ENCODE data around the gene FGF12. TPM values are rescaled to one million over a fixed set of nuclear protein-coding genes. Genes with fewer than 3 reads are reported as not detected.

FGF12 gene
- total and polyA plus RNA-seq, 2 experiments from 2014 or later = 6.0 to 14.3 TPM

DNA sequence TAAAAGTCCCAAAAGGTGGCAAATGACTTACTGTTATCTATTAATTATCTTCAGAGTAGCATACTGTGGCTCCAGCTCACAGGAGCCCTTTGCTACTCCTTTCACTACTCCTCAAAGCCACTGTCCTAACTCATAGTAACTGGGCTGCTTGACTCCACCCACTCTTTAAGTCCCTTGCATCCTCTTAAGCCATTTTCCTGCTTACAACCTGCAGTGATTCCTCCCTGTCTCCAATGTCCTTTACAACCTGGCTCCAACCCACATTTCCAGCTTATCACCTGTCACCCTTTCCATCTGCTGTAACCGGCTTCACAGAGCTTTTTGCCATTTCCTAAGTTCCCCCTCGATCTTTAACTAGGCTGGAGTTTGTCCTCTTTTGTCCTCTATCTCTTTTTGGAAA, 388.1 kb downstream of the FGF12 start:
- no peak overlapping the region for H2AFZ ChIP-seq
- no peak overlapping the region for H3K4me2 ChIP-seq
- Mint-ChIP-seq H3K4me1 (peaks cover 14% of the 10 kb centered on the region), H3K27ac (no peak overlapping the region), H3K9me3 (no peaks in the 10 kb centered on the region), H3K27me3 (ENCODE audit: insufficient read depth, low read depth, poor library complexity) (no peaks in the 10 kb centered on the region), H3K4me3 (no peak overlapping the region), H3K36me3 (ENCODE audit: low read depth) (no peaks in the 10 kb centered on the region)
- no peaks in the 10 kb centered on the region for H4K20me1 ChIP-seq (replicated peaks; ENCODE audit: insufficient read depth)
- no peaks in the 10 kb centered on the region for H3K36me3 ChIP-seq (ENCODE audit: insufficient read depth)
- ATAC-seq (peak; percentile 94), DNase-seq (ENCODE audit: low spot score) (peak; percentile 63)
- H3F3A ChIP-seq (replicated peaks; ENCODE audit: low read depth) = no peaks in the 10 kb centered on the region
- TF ChIP-seq EZH2phosphoT487 (IDR thresholded peaks at IDR 0.05; ENCODE audit: unreplicated experiment) (no peak), STAT1 (IDR thresholded peaks at IDR 0.05; ENCODE audit: unreplicated experiment) (no peak), CREB1 (CRISPR knock-in tag; IDR thresholded peaks at IDR 0.05; ENCODE audit: low read depth) (no peak), NANOG (IDR thresholded peaks at IDR 0.05; ENCODE audit: borderline replicate concordance) (no peak)
- TF ChIP-seq, protein P1, sequence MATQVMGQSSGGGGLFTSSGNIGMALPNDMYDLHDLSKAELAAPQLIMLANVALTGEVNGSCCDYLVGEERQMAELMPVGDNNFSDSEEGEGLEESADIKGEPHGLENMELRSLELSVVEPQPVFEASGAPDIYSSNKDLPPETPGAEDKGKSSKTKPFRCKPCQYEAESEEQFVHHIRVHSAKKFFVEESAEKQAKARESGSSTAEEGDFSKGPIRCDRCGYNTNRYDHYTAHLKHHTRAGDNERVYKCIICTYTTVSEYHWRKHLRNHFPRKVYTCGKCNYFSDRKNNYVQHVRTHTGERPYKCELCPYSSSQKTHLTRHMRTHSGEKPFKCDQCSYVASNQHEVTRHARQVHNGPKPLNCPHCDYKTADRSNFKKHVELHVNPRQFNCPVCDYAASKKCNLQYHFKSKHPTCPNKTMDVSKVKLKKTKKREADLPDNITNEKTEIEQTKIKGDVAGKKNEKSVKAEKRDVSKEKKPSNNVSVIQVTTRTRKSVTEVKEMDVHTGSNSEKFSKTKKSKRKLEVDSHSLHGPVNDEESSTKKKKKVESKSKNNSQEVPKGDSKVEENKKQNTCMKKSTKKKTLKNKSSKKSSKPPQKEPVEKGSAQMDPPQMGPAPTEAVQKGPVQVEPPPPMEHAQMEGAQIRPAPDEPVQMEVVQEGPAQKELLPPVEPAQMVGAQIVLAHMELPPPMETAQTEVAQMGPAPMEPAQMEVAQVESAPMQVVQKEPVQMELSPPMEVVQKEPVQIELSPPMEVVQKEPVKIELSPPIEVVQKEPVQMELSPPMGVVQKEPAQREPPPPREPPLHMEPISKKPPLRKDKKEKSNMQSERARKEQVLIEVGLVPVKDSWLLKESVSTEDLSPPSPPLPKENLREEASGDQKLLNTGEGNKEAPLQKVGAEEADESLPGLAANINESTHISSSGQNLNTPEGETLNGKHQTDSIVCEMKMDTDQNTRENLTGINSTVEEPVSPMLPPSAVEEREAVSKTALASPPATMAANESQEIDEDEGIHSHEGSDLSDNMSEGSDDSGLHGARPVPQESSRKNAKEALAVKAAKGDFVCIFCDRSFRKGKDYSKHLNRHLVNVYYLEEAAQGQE (IDR thresholded peaks at IDR 0.05; ENCODE audit: unreplicated experiment) = no peak
- TF ChIP-seq, protein P2, sequence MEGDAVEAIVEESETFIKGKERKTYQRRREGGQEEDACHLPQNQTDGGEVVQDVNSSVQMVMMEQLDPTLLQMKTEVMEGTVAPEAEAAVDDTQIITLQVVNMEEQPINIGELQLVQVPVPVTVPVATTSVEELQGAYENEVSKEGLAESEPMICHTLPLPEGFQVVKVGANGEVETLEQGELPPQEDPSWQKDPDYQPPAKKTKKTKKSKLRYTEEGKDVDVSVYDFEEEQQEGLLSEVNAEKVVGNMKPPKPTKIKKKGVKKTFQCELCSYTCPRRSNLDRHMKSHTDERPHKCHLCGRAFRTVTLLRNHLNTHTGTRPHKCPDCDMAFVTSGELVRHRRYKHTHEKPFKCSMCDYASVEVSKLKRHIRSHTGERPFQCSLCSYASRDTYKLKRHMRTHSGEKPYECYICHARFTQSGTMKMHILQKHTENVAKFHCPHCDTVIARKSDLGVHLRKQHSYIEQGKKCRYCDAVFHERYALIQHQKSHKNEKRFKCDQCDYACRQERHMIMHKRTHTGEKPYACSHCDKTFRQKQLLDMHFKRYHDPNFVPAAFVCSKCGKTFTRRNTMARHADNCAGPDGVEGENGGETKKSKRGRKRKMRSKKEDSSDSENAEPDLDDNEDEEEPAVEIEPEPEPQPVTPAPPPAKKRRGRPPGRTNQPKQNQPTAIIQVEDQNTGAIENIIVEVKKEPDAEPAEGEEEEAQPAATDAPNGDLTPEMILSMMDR (conservative IDR thresholded peaks at IDR 0.05; ENCODE audit: low read depth in 2 of 2) = no peak
- no peak overlapping the region for H3K27ac ChIP-seq (ENCODE audit: low read depth)
- no peaks in the 10 kb centered on the region for H3K27me3 ChIP-seq (ENCODE audit: insufficient read depth)
- H3K4me3 ChIP-seq = no peak overlapping the region
- peaks cover 4% of the 10 kb centered on the region; the same call in 1 of the 2 replicates for H3K4me1 ChIP-seq (ENCODE audit: insufficient read depth)
- H3K79me2 ChIP-seq (replicated peaks; ENCODE audit: insufficient read depth) = no peaks in the 10 kb centered on the region
- no peaks in the 10 kb centered on the region for H3K9me2 ChIP-seq (ENCODE audit: insufficient read depth)

DNA sequence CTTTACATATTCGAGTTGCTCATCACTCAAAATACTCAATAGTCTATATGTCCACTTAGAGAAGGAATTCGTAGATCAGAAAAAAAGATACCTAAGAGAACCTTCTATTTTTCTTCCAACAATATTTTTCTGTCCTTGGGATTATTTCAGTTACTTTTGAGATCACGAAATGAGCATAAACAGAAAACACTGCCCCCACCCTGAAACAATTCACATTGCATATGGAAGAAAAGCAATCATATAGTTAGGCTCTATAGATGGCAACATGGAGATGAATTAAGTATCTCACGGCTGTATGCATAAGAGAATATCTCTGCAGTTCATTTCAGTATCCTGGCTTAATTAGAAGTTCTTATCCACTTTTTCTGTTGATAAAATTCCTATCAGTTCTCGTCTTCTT, 391.1 kb downstream of the FGF12 start:
- no peaks in the 10 kb centered on the region for H3K9me3 Mint-ChIP-seq
- ATAC-seq = no peak
- TF ChIP-seq ZNF114 (CRISPR knock-in tag; IDR thresholded peaks at IDR 0.05) = no peak
- TF ChIP-seq, protein P2 (conservative IDR thresholded peaks at IDR 0.05; ENCODE audit: low read depth in 2 of 2) = peak in 1 of 2 experiments; percentile 56; a peak in 3 of 4 replicates

More for the DNA sequence above, 391.1 kb downstream of the FGF12 start:
- Histone ChIP-seq H3K36me3 (ENCODE audit: insufficient read depth) (no peaks in the 10 kb centered on the region), H3K27me3 (ENCODE audit: insufficient read depth) (no peaks in the 10 kb centered on the region), H2AFZ (no peak overlapping the region), H3K9me2 (ENCODE audit: insufficient read depth) (no peaks in the 10 kb centered on the region), H3K4me2 (no peak overlapping the region), H3K4me3 (no peak overlapping the region), H3K79me2 (replicated peaks; ENCODE audit: insufficient read depth) (no peaks in the 10 kb centered on the region), H3K27ac (ENCODE audit: low read depth) (no peak overlapping the region), H4K20me1 (replicated peaks; ENCODE audit: insufficient read depth) (no peaks in the 10 kb centered on the region), H3F3A (replicated peaks; ENCODE audit: low read depth) (no peaks in the 10 kb centered on the region), H3K4me1 (ENCODE audit: insufficient read depth) (peaks cover 9% of the 10 kb centered on the region; the same call in 1 of the 2 replicates)
- DNase-seq (ENCODE audit: low spot score) = peak; percentile 21
- Mint-ChIP-seq H3K27me3 (ENCODE audit: insufficient read depth, low read depth, poor library complexity) (no peaks in the 10 kb centered on the region), H3K4me3 (no peak overlapping the region), H3K27ac (no peak overlapping the region), H3K4me1 (peaks cover 37% of the 10 kb centered on the region), H3K36me3 (ENCODE audit: low read depth) (no peaks in the 10 kb centered on the region)
